Measurements from ENCODE around the gene CCNDBP1.

The CCNDBP1 gene

DNA sequence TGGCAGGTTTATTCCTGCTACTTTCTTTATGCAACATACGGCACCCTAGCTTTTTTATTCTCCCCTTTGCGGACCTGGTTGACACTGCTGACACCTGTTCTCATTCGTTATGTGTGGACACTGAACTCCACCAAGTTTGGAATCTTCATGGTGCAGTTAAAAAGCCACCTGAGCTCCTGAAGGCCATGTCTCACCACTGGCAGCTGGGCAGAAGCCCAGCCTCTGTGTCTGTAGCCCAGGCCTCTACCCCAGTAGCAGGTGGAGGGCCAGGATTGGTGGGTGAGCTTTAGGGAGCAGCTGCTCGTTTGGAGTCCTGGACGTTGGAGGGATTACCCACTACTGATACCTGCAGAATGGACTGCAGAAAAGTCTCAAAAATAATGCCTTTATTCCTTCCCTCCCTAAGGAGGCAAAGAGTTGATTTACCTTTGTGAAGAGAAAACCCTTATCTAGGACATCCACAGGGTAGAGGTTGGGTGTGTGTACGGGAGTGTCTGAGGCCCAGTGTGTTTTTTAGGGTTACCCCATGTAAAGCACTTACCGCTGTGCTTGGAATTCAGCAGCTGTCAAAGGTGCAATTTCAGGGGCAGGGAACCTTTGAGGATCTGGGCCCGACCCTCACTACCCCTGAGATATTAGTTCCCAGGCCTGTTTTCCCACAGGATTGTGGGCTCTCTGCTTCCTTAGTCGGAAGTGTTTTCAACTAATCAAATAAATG is 637 bp upstream of the CCNDBP1 start:
- H3F3A ChIP-seq (ENCODE audit: control insufficient read depth, insufficient read depth): peaks cover 26% of the 10 kb centered on the region
- H3K79me2 ChIP-seq (ENCODE audit: control insufficient read depth, low read length): peaks cover 17% of the 10 kb centered on the region
- no peaks in the 10 kb centered on the region for H3K27me3 ChIP-seq (ENCODE audit: control insufficient read depth, low read length)
- H3K4me3 ChIP-seq (ENCODE audit: low read length): peak overlapping the region; percentile 94
- TF ChIP-seq CTCF (IDR thresholded peaks at IDR 0.05; ENCODE audit: low read depth, low read length, poor library complexity, severe bottlenecking): no peak
- TF ChIP-seq EZH2phosphoT487 (IDR thresholded peaks at IDR 0.05; ENCODE audit: borderline replicate concordance, low read length): no peak
- no peaks in the 10 kb centered on the region for H3K9me2 ChIP-seq (replicated peaks; ENCODE audit: control insufficient read depth, low read length)
- peak overlapping the region; percentile 58 for H3K27ac ChIP-seq (ENCODE audit: low read depth, low read length)
- peak overlapping the region; percentile 85 for H3K4me2 ChIP-seq (ENCODE audit: low read length)
- H4K20me1 ChIP-seq (ENCODE audit: control insufficient read depth, insufficient read depth, low read depth, low read length): no peaks in the 10 kb centered on the region
- H3K9me3 ChIP-seq (ENCODE audit: control insufficient read depth, insufficient read depth, low read length): no peaks in the 10 kb centered on the region
- peaks cover 15% of the 10 kb centered on the region for H3K4me1 ChIP-seq (ENCODE audit: control insufficient read depth, low read length)
- H3K36me3 ChIP-seq (ENCODE audit: control insufficient read depth, low read length): peaks cover 47% of the 10 kb centered on the region

DNA sequence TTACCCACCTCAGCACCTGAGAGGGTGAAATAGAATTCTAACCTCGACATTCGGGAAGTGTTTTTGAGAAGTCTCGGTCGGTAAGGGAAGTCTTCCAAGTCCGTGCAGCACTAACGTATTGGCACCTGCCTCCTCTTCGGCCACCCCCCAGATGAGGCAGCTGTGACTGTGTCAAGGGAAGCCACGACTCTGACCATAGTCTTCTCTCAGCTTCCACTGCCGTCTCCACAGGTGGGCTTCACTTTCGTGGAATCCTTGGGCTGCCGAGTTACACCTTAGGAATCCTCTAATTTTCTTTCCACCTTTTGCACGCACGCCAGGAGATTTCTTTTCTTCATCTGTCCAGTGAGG is 775 bp downstream of the CCNDBP1 start:
- H3K27ac ChIP-seq (ENCODE audit: low read depth, low read length): peak overlapping the region; percentile 58
- TF ChIP-seq EZH2phosphoT487 (IDR thresholded peaks at IDR 0.05; ENCODE audit: borderline replicate concordance, low read length): no peak
- no peak for TF ChIP-seq CTCF (IDR thresholded peaks at IDR 0.05; ENCODE audit: low read depth, low read length, poor library complexity, severe bottlenecking)

DNA sequence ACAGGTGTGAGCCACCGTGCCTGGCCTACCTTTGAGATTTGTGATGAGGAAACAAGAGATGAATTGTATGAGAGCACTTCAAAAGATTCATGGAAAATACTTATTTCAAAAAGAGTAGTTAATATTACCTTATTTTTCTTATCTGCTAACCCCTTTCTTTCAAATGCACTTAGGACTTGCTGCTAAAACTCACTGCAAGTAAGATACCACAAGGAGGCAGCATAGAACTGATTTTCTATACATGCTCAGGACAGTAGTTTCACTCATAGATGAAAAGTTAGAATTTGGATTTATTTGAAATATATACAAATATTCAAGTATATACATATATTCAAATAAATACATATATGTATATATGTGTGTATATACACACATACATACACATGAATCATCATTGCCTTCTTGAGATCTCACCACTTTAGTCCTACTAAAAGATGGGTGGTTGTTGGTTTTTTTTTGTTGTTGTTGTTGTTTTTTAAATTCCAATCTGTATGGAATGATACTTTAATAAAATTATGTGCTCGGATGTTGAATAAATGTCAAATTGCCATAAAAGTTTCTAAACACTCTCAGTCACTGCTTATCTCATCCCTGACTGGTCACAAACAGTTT is 2.4 kb downstream of the CCNDBP1 start:
- Histone ChIP-seq H3K9me3 (ENCODE audit: control insufficient read depth, insufficient read depth, low read length) (no peaks in the 10 kb centered on the region), H4K20me1 (ENCODE audit: control insufficient read depth, insufficient read depth, low read depth, low read length) (no peaks in the 10 kb centered on the region), H3F3A (ENCODE audit: control insufficient read depth, insufficient read depth) (peaks cover 22% of the 10 kb centered on the region), H3K4me3 (ENCODE audit: low read length) (peak overlapping the region; percentile 94; the same call in 1 of the 2 replicates), H3K4me1 (ENCODE audit: control insufficient read depth, low read length) (peaks cover 15% of the 10 kb centered on the region), H3K36me3 (ENCODE audit: control insufficient read depth, low read length) (peaks cover 53% of the 10 kb centered on the region), H3K27ac (ENCODE audit: low read depth, low read length) (no peak overlapping the region), H3K79me2 (ENCODE audit: control insufficient read depth, low read length) (peaks cover 17% of the 10 kb centered on the region), H3K4me2 (ENCODE audit: low read length) (peak overlapping the region; percentile 85), H3K9me2 (replicated peaks; ENCODE audit: control insufficient read depth, low read length) (no peaks in the 10 kb centered on the region), H3K27me3 (ENCODE audit: control insufficient read depth, low read length) (no peaks in the 10 kb centered on the region)
- TF ChIP-seq EZH2phosphoT487 (IDR thresholded peaks at IDR 0.05; ENCODE audit: borderline replicate concordance, low read length) (no peak), CTCF (IDR thresholded peaks at IDR 0.05; ENCODE audit: low read depth, low read length, poor library complexity, severe bottlenecking) (peak; percentile 62)

More for the DNA sequence above, 775 bp downstream of the CCNDBP1 start:
- Histone ChIP-seq H3K9me3 (ENCODE audit: control insufficient read depth, insufficient read depth, low read length) (no peaks in the 10 kb centered on the region), H3K79me2 (ENCODE audit: control insufficient read depth, low read length) (peaks cover 17% of the 10 kb centered on the region), H3K4me2 (ENCODE audit: low read length) (peak overlapping the region; percentile 85), H3K9me2 (replicated peaks; ENCODE audit: control insufficient read depth, low read length) (no peaks in the 10 kb centered on the region), H3K4me1 (ENCODE audit: control insufficient read depth, low read length) (peaks cover 15% of the 10 kb centered on the region), H4K20me1 (ENCODE audit: control insufficient read depth, insufficient read depth, low read depth, low read length) (no peaks in the 10 kb centered on the region), H3K4me3 (ENCODE audit: low read length) (peak overlapping the region; percentile 94), H3K36me3 (ENCODE audit: control insufficient read depth, low read length) (peaks cover 49% of the 10 kb centered on the region), H3K27me3 (ENCODE audit: control insufficient read depth, low read length) (no peaks in the 10 kb centered on the region), H3F3A (ENCODE audit: control insufficient read depth, insufficient read depth) (peaks cover 26% of the 10 kb centered on the region)

Measured in DOHH2 (cell line).